H1 (cell line): ENCODE data around the gene IRF2BP1. TPM values are rescaled to one million over a fixed set of nuclear protein-coding genes. Genes with fewer than 3 reads are reported as not detected.

Experiments
- CTCF ChIA-PET: fragments of 300-600 bp; sonication (Branson Sonifier 250); formaldehyde crosslinking; loops from one replicate; lab custom pipeline; 2021; ENCODE audit not compliant: partially characterized antibody; lab: Charles Lee
- POLR2A ChIA-PET: fragments of 300-600 bp; sonication (Branson Sonifier 250); formaldehyde crosslinking; loops from one replicate; lab custom pipeline; 2021; ENCODE audit warnings: inconsistent platforms; ENCODE audit not compliant: partially characterized antibody; lab: Charles Lee
- DNase-seq, 2 experiments: peaks; one replicate each; pipeline versions ENCODE4 v3.0.0 to v3.0.0-alpha.2; 2010 to 2022; ENCODE audit warnings: low spot score in 2 of 2, low read depth in 1 of 2, mixed read lengths in 1 of 2
- FAIRE-seq: peaks from 2 replicates; lab custom pipeline; 2011; peaks lifted over from hg19 to GRCh38; lab: Jason Lieb, UNC
- H2AFZ ChIP-seq: 2 replicates; pipeline ENCODE4 v1.8.1; 2012; ENCODE audit warnings: low read length, inconsistent platforms
- H2AK5ac ChIP-seq: 2 replicates; pipeline ENCODE4 v1.6.1; 2013; ENCODE audit warnings: low read depth, low read length
- H2BK120ac ChIP-seq: replicated peaks from 2 replicates; pipeline ENCODE3; 2013; ENCODE audit warnings: low read depth, low read length, inconsistent platforms
- H2BK12ac ChIP-seq: 2 replicates; pipeline ENCODE4 v1.6.1; 2013; ENCODE audit warnings: low read depth, low read length
- H2BK15ac ChIP-seq: 2 replicates; pipeline ENCODE4 v1.6.1; 2013; ENCODE audit warnings: low read length
- H2BK20ac ChIP-seq: 2 replicates; pipeline ENCODE4 v1.6.1; 2013; ENCODE audit warnings: low read length
- H2BK5ac ChIP-seq: 2 replicates; pipeline ENCODE4 v1.6.1; 2013; ENCODE audit warnings: low read depth, low read length
- H3K14ac ChIP-seq: 2 replicates; pipeline ENCODE4 v1.6.1; 2013; ENCODE audit warnings: inconsistent platforms; ENCODE audit not compliant: insufficient read length
- H3K18ac ChIP-seq: 2 replicates; pipeline ENCODE4 v1.6.1; 2013; ENCODE audit warnings: low read length; ENCODE audit errors: extremely low read depth
- H3K23ac ChIP-seq: 2 replicates; pipeline ENCODE4 v1.6.1; 2013; ENCODE audit warnings: inconsistent platforms; ENCODE audit not compliant: insufficient read length
- H3K23me2 ChIP-seq: 2 replicates; pipeline ENCODE4 v1.6.1; 2013; ENCODE audit warnings: low read depth, low read length
- H3K27ac ChIP-seq: 2 replicates; pipeline ENCODE4 v1.6.1; 2011; ENCODE audit warnings: low read depth, low read length, inconsistent platforms
- H3K27me3 ChIP-seq, 4 experiments: replicated peaks in 1 of 4; 1 replicate in 1 of 4; 2 replicates in 3 of 4; pipeline versions ENCODE4 v1.6.1 to v1.8.1; 2011 to 2013; ENCODE audit warnings: low read length in 3 of 4, mild to moderate bottlenecking in 3 of 4, inconsistent platforms in 2 of 4, mixed read lengths in 2 of 4, moderate library complexity in 1 of 4; ENCODE audit not compliant: control insufficient read depth in 3 of 4, insufficient read depth in 3 of 4; ENCODE audit errors: extremely low read depth in 1 of 4
- H3K36me3 ChIP-seq, 4 experiments: 2 replicates each; pipeline versions ENCODE4 v1.6.1 to v1.8.1; 2011 to 2013; ENCODE audit warnings: mild to moderate bottlenecking in 4 of 4, low read length in 3 of 4, moderate library complexity in 2 of 4, control low read depth in 1 of 4, inconsistent platforms in 1 of 4; ENCODE audit not compliant: insufficient read depth in 4 of 4, control insufficient read depth in 2 of 4
- H3K4ac ChIP-seq: replicated peaks from 2 replicates; pipeline ENCODE3; 2013; ENCODE audit warnings: low read length, low read depth, mixed read lengths, inconsistent platforms; ENCODE audit not compliant: insufficient read length
- H3K4me1 ChIP-seq, 4 experiments: replicated peaks in 1 of 4; 1 replicate in 1 of 4; 2 replicates in 3 of 4; pipeline versions ENCODE4 v1.6.1 to v1.8.1; 2011 to 2013; ENCODE audit warnings: low read length in 3 of 4, inconsistent platforms in 2 of 4, mixed read lengths in 1 of 4; ENCODE audit not compliant: insufficient read depth in 4 of 4, control insufficient read depth in 3 of 4
- H3K4me2 ChIP-seq, 2 experiments: 2 replicates each; pipeline versions ENCODE4 v1.6.1 to v1.8.1; 2011 to 2013; ENCODE audit warnings: low read depth in 2 of 2, low read length in 2 of 2, control low read depth in 1 of 2, inconsistent platforms in 1 of 2, mild to moderate bottlenecking in 1 of 2; ENCODE audit not compliant: insufficient read depth in 1 of 2
- H3K4me3 ChIP-seq, 4 experiments: fragments of 200-600, 300-600 bp in 1 of 4; sonication (generic), shearing (Covaris generic), sonication (Bioruptor Twin) in 1 of 4; 2 replicates each; pipeline versions ENCODE4 v1.5.1 to v1.8.1; 2011 to 2016; ENCODE audit warnings: low read length in 4 of 4, low read depth in 3 of 4, control low read depth in 2 of 4, inconsistent platforms in 2 of 4, mild to moderate bottlenecking in 2 of 4, mixed read lengths in 1 of 4, moderate library complexity in 1 of 4; ENCODE audit not compliant: insufficient read depth in 2 of 4; ENCODE audit errors: extremely low read depth in 1 of 4
- H3K56ac ChIP-seq: replicated peaks from 2 replicates; pipeline ENCODE3; 2013; ENCODE audit warnings: low read depth, mild to moderate bottlenecking, mixed read lengths, low read length, inconsistent platforms; ENCODE audit not compliant: insufficient read length
- H3K79me1 ChIP-seq: 2 replicates; pipeline ENCODE4 v1.6.1; 2013; ENCODE audit warnings: low read depth, low read length, control low read depth
- H3K79me2 ChIP-seq, 2 experiments: 2 replicates each; pipeline versions ENCODE4 v1.6.1 to v1.8.1; 2012 to 2013; ENCODE audit warnings: low read length in 2 of 2, mild to moderate bottlenecking in 2 of 2, inconsistent platforms in 1 of 2; ENCODE audit not compliant: insufficient read depth in 2 of 2, control insufficient read depth in 1 of 2
- H3K9ac ChIP-seq, 4 experiments: replicated peaks in 1 of 4; 1 replicate in 1 of 4; 2 replicates in 3 of 4; pipeline versions ENCODE4 v1.6.1 to v1.8.1; 2011 to 2013; ENCODE audit warnings: low read depth in 3 of 4, low read length in 3 of 4, control low read depth in 2 of 4, mild to moderate bottlenecking in 2 of 4, moderate library complexity in 2 of 4, inconsistent platforms in 1 of 4; ENCODE audit errors: extremely low read depth in 1 of 4
- H3K9me3 ChIP-seq, 2 experiments: 2 replicates each; pipeline versions ENCODE4 v1.6.1 to v1.8.1; 2012 to 2013; ENCODE audit warnings: mild to moderate bottlenecking in 2 of 2, moderate library complexity in 2 of 2, control low read depth in 1 of 2, inconsistent platforms in 1 of 2, low read depth in 1 of 2, low read length in 1 of 2, mixed read lengths in 1 of 2; ENCODE audit not compliant: insufficient read depth in 2 of 2
- H4K20me1 ChIP-seq, 2 experiments: replicated peaks in 1 of 2; 2 replicates each; pipeline versions ENCODE3 to v1.8.1; 2011 to 2013; ENCODE audit warnings: inconsistent platforms in 2 of 2, low read length in 2 of 2, mild to moderate bottlenecking in 1 of 2; ENCODE audit not compliant: insufficient read depth in 2 of 2, control insufficient read depth in 1 of 2
- H4K5ac ChIP-seq: 2 replicates; pipeline ENCODE4 v1.6.1; 2013; ENCODE audit warnings: low read length, low read depth, mixed read lengths, inconsistent platforms; ENCODE audit not compliant: insufficient read length
- H4K8ac ChIP-seq: 2 replicates; pipeline ENCODE4 v1.8.0; 2013; ENCODE audit warnings: mild to moderate bottlenecking, moderate library complexity, low read length, inconsistent platforms; ENCODE audit not compliant: insufficient read depth; ENCODE audit errors: extremely low read depth
- H4K91ac ChIP-seq: replicated peaks from 2 replicates; pipeline ENCODE3; 2013; ENCODE audit warnings: low read length, mixed read lengths, inconsistent platforms; ENCODE audit not compliant: insufficient read length
- MAX ChIP-seq: IDR thresholded peaks from 2 replicates; pipeline ENCODE4 v1.6.1; 2012; ENCODE audit warnings: inconsistent platforms
- NANOG ChIP-seq: IDR thresholded peaks from 2 replicates; pipeline ENCODE4 v1.6.1; 2011; ENCODE audit warnings: low read length, low read depth, mild to moderate bottlenecking, inconsistent platforms; ENCODE audit not compliant: insufficient read depth, poor library complexity, severe bottlenecking
- WGBS, 2 experiments: shearing (Covaris generic) in 1 of 2; methylation state at CpG; one replicate each; pipeline versions ENCODE4 v1.1.6 to v1.1.7; 2013 to 2015; ENCODE audit warnings: low lambda C conversion rate in 2 of 2, mixed read lengths in 2 of 2, inconsistent platforms in 1 of 2, low coverage in 1 of 2, missing lambda C conversion rate in 1 of 2; ENCODE audit not compliant: insufficient replicate concordance in 2 of 2, insufficient coverage in 1 of 2, insufficient read length in 1 of 2; ENCODE audit errors: extremely low coverage in 1 of 2, missing lambda C conversion rate in 1 of 2; 5-methylcytosine and 5-hydroxymethylcytosine counted together
- polyA plus RNA-seq, 7 experiments: library from polyadenylated mRNA; depleted of rRNA in 3 of 7; stranded (reverse) in 5 of 7; unstranded in 2 of 7; fragments of >200 nt in 5 of 7; fragments of 200-250 nt in 2 of 7; gene quantifications; 1 replicate in 5 of 7; 2 replicates in 1 of 7; 4 replicates in 1 of 7; pipeline versions ENCODE4 v1.2.1 to v1.2.3, GENCODE V29; 2011 to 2013; ENCODE audit warnings: missing spikeins in 2 of 7, mixed read lengths in 2 of 7
- total RNA-seq: library from RNA; stranded (reverse); fragmentation: NEBNext Ultra II Directional; extraction: Animal tissue kit (Norgen Biotek cat#: 25700); gene quantifications from 2 replicates; pipeline ENCODE4 v1.2.1, GENCODE V29; 2021

The IRF2BP1 gene
- total and polyA plus RNA-seq, 2 of the 8 experiments (the other 6 are each of a cell fraction or from before 2014, with no cell fraction given), result 12.1 to 24.4 TPM

DNA sequence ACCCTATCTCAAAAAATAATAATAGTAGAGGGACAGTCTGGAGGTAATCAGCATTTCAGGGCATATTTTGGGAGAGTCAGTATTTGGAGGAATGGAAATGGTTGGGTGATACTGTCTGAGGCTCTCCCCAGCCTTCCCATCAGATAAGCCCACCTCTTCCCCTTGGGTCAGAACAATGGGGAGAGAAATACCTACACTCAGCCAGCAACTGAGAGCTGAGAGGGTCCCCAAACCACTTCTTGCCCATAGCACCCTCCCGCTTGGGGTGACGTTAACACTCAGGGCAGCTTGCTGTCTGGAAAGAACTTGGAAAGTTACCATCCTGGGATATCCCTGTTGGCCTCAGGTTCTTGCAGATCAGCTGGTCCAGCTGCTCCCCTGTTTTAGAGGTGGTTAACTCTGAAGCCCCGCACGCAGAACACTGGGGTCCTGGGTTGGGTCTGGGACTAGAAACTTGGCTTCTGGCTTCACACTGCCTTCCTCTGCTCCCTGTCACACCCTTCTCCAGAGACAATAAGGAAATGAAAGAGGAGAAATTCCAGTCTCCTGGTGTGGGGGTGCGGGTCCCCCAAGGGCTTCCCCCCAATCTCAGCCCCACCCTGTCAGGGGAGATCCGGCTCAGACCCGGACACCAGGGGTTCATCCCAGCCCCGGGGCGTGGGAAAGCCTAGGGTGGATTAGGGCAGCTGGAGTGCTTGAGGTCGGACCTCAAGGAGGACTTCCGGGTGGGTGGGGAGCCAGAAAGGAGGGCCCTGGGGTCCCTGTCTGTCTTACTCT, 19.4 kb downstream of the IRF2BP1 start:
- Histone ChIP-seq H3K27ac (no peak overlapping the region), H3K23ac (no peak overlapping the region), H3K36me3 (no peaks in the 10 kb centered on the region), H2BK120ac (no peak overlapping the region), H2BK12ac (no peak overlapping the region), H3K14ac (no peak overlapping the region), H4K20me1 (peaks cover 0 to 7% of the 10 kb centered on the region in 2 experiments), H3K79me2 (peaks cover 3 to 52% of the 10 kb centered on the region in 2 experiments; a peak in 2 of 4 replicates), H2AK5ac (no peak overlapping the region), H3K79me1 (peaks cover 11% of the 10 kb centered on the region; the same call in 1 of the 2 replicates), H3K4me1 (peaks cover 0 to 18% (median 8%) of the 10 kb centered on the region in 4 experiments; a peak in 6 of 7 replicates), H4K5ac (no peak overlapping the region), H2BK15ac (no peak overlapping the region), H2AFZ (no peak overlapping the region), H2BK20ac (no peak overlapping the region), H4K8ac (no peak overlapping the region), H3K9ac (no peak overlapping the region), H3K56ac (no peak overlapping the region), H3K4me2 (peak overlapping the region; percentile 13 to 91; a peak in 1 of 4 replicates), H3K27me3 (no peaks in the 10 kb centered on the region; a peak in 1 of 7 replicates), H3K4me3 (peak overlapping the region in 1 of 4 experiments; percentile 26; a peak in 1 of 8 replicates), H3K18ac (no peak overlapping the region), H2BK5ac (no peak overlapping the region), H4K91ac (no peak overlapping the region), H3K4ac (no peak overlapping the region), H3K23me2 (peaks cover 18% of the 10 kb centered on the region), H3K9me3 (no peaks in the 10 kb centered on the region)
- ChIA-PET CTCF (interaction anchor here (0.7 to 12.4 kb wide), 3 partner anchors 11 to 51 kb away, joined by 3 to 208 read pairs (median 3); partner anchors contain the start of genes IRF2BP1 and RSPH6A), POLR2A (interaction anchor here (0.8 to 13.7 kb wide), 4 partner anchors 8 to 51 kb away, joined by 3 to 277 read pairs (median 49); partner anchors contain the start of genes IRF2BP1 and RSPH6A)
- FAIRE-seq, result no peak
- DNase-seq, result no peak
- 83% methylated on average over 11 of the region's 11 CpGs; no CpG with 5 or more reads in 1 of the 2 experiments for WGBS, 2 experiments
- TF ChIP-seq MAX (no peak), NANOG (no peak)
